Sigmoid colon (tissue), 3 donors: ENCODE measurements around the gene KAT8.

ENCODE experiments used
- POLR2A ChIP-seq, 2 donors: fragments of 450-650 bp; IDR thresholded peaks; one replicate each; pipeline ENCODE4 v1.6.1; 2016; ENCODE audit warnings: antibody characterized with exemption in 2 of 2, mild to moderate bottlenecking in 2 of 2, moderate library complexity in 2 of 2
- TF ChIP-seq, protein P1 (sequence below), 4 experiments: fragments of 450-650 bp in 3 of 4; fragments of 200-600 bp in 1 of 4; IDR thresholded peaks; one replicate each; pipeline ENCODE4 v1.5.1; 2016 to 2019; ENCODE audit warnings: antibody characterized with exemption in 4 of 4, mild to moderate bottlenecking in 3 of 4, moderate library complexity in 2 of 4

DNA sequence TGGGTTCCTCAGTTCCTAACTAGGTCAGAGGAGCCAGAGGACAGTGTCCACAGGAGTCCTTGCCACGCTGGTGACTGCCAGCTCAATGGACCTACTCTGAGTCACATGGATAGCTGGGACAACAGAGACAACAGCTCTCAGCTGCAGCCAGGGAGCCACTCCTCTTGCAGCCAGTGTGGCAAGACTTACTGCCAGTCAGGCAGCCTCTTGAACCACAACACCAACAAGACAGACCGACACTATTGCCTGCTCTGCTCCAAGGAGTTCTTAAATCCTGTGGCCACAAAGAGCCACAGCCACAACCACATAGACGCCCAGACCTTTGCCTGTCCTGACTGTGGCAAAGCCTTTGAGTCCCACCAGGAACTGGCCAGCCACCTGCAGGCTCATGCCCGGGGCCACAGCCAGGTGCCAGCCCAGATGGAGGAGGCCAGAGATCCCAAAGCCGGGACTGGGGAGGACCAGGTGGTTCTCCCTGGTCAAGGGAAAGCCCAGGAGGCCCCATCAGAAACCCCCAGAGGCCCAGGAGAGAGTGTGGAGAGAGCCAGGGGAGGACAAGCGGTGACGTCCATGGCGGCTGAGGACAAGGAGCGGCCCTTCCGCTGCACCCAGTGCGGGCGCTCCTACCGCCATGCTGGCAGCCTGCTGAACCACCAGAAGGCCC, 36.6 kb upstream of the KAT8 start:
- TF ChIP-seq, protein P1, sequence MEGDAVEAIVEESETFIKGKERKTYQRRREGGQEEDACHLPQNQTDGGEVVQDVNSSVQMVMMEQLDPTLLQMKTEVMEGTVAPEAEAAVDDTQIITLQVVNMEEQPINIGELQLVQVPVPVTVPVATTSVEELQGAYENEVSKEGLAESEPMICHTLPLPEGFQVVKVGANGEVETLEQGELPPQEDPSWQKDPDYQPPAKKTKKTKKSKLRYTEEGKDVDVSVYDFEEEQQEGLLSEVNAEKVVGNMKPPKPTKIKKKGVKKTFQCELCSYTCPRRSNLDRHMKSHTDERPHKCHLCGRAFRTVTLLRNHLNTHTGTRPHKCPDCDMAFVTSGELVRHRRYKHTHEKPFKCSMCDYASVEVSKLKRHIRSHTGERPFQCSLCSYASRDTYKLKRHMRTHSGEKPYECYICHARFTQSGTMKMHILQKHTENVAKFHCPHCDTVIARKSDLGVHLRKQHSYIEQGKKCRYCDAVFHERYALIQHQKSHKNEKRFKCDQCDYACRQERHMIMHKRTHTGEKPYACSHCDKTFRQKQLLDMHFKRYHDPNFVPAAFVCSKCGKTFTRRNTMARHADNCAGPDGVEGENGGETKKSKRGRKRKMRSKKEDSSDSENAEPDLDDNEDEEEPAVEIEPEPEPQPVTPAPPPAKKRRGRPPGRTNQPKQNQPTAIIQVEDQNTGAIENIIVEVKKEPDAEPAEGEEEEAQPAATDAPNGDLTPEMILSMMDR (IDR thresholded peaks at IDR 0.05) = no peak
- TF ChIP-seq POLR2A (IDR thresholded peaks at IDR 0.05) = no peak
